Measurements from ENCODE around the gene PSENEN. TPM values are rescaled to one million over a fixed set of nuclear protein-coding genes. Genes with fewer than 3 reads are reported as not detected.
"Not testable (repeated sequence)": the region's sequence is repeated elsewhere in the genome, so short reads cannot be mapped to it uniquely, and the experiment has no call there.

Gene PSENEN
- polyA plus RNA-seq, 5 donors: 45.5 to 72.8 (median 52.3) TPM

- DNase-seq: no peak
Measured at GRCh38 chr19:35786299-35787160, 41.1 kb downstream of the PSENEN start.

GRCh38 chr19:35787227-35787799 lies 41.9 kb downstream of the PSENEN start:
- DNase-seq: no peak

GRCh38 chr19:35788205-35788960 lies 42.9 kb downstream of the PSENEN start:
- DNase-seq: no peak

GRCh38 chr19:35789195-35789977 lies 43.9 kb downstream of the PSENEN start:
- no peak for DNase-seq

GRCh38 chr19:35789978-35790944 lies 44.8 kb downstream of the PSENEN start:
- no peak for DNase-seq

- no peak for DNase-seq
Measured at GRCh38 chr19:35790981-35791813, 45.7 kb downstream of the PSENEN start.

- DNase-seq: no peak
Measured at GRCh38 chr19:35791814-35792279, 46.4 kb downstream of the PSENEN start.

- DNase-seq: no peak
Measured at GRCh38 chr19:35792312-35792711, 46.9 kb downstream of the PSENEN start.

- DNase-seq: no peak
Measured at GRCh38 chr19:35792888-35793287, 47.4 kb downstream of the PSENEN start.

- DNase-seq: no peak
Measured at GRCh38 chr19:35793381-35794165, 48.1 kb downstream of the PSENEN start.

- not testable (repeated sequence) for DNase-seq
Measured at GRCh38 chr19:35795564-35795963, 50.1 kb downstream of the PSENEN start.

Other genes starting within 250 kb of the PSENEN start
- 100 to 1,000 TPM in 4 of 5 donors, 10 to 100 TPM in 1; 91.2 to 146 (median 119) TPM for gene DMKN, start 232.0 kb upstream of the PSENEN start, polyA plus RNA-seq (ENCODE audit: insufficient read depth in 1 of 5, insufficient read length in 5 of 5, low replicate concordance in 1 of 5)
- not detected for gene SBSN, start 217.3 kb upstream of the PSENEN start, polyA plus RNA-seq (ENCODE audit: insufficient read depth in 1 of 5, insufficient read length in 5 of 5, low replicate concordance in 1 of 5)
- not detected for gene GAPDHS, start 212.2 kb upstream of the PSENEN start, polyA plus RNA-seq (ENCODE audit: insufficient read depth in 1 of 5, insufficient read length in 5 of 5, low replicate concordance in 1 of 5)
- gene TMEM147, start 200.0 kb upstream of the PSENEN start, polyA plus RNA-seq (ENCODE audit: insufficient read depth in 1 of 5, insufficient read length in 5 of 5, low replicate concordance in 1 of 5): 10 to 100 TPM; 48.9 to 78.4 (median 58.9) TPM
- not detected for gene ATP4A, start 182.0 kb upstream of the PSENEN start, polyA plus RNA-seq (ENCODE audit: insufficient read depth in 1 of 5, insufficient read length in 5 of 5, low replicate concordance in 1 of 5)
- not detected for gene PMIS2, start 159.5 kb upstream of the PSENEN start, polyA plus RNA-seq (ENCODE audit: insufficient read depth in 1 of 5, insufficient read length in 5 of 5, low replicate concordance in 1 of 5)
- gene HAUS5, start 132.9 kb upstream of the PSENEN start, polyA plus RNA-seq (ENCODE audit: insufficient read depth in 1 of 5, insufficient read length in 5 of 5, low replicate concordance in 1 of 5): 10 to 100 TPM; 25.0 to 31.9 (median 28.0) TPM
- 10 to 100 TPM; 43.0 to 84.8 (median 53.7) TPM for gene RBM42, start 116.6 kb upstream of the PSENEN start, polyA plus RNA-seq (ENCODE audit: insufficient read depth in 1 of 5, insufficient read length in 5 of 5, low replicate concordance in 1 of 5)
- gene ETV2, start 103.9 kb upstream of the PSENEN start, polyA plus RNA-seq (ENCODE audit: insufficient read depth in 1 of 5, insufficient read length in 5 of 5, low replicate concordance in 1 of 5): 1 to 10 TPM; 1.5 to 4.6 (median 2.0) TPM
- gene COX6B1, start 97.3 kb upstream of the PSENEN start, polyA plus RNA-seq (ENCODE audit: insufficient read depth in 1 of 5, insufficient read length in 5 of 5, low replicate concordance in 1 of 5): 100 to 1,000 TPM; 214 to 280 (median 243) TPM
- gene UPK1A, start 79.1 kb upstream of the PSENEN start, polyA plus RNA-seq (ENCODE audit: insufficient read depth in 1 of 5, insufficient read length in 5 of 5, low replicate concordance in 1 of 5): under 1 TPM in 4 of 5 donors, not detected in 1; 0.18 to 0.40 (median 0.21) TPM
- gene ZBTB32, start 41.1 kb upstream of the PSENEN start, polyA plus RNA-seq (ENCODE audit: insufficient read depth in 1 of 5, insufficient read length in 5 of 5, low replicate concordance in 1 of 5): under 1 TPM; 0.29 to 0.85 (median 0.57) TPM
- gene KMT2B, start 27.6 kb upstream of the PSENEN start, polyA plus RNA-seq (ENCODE audit: insufficient read depth in 1 of 5, insufficient read length in 5 of 5, low replicate concordance in 1 of 5): 10 to 100 TPM; 21.3 to 40.3 (median 28.0) TPM
- gene IGFLR1, start 3.2 kb upstream of the PSENEN start, polyA plus RNA-seq (ENCODE audit: insufficient read depth in 1 of 5, insufficient read length in 5 of 5, low replicate concordance in 1 of 5): 1 to 10 TPM; 3.1 to 7.1 (median 4.1) TPM
- gene U2AF1L4, start 233 bp upstream of the PSENEN start, polyA plus RNA-seq (ENCODE audit: insufficient read depth in 1 of 5, insufficient read length in 5 of 5, low replicate concordance in 1 of 5): 10 to 100 TPM; 15.1 to 21.7 (median 16.6) TPM
- gene LIN37, start 2.9 kb downstream of the PSENEN start, polyA plus RNA-seq (ENCODE audit: insufficient read depth in 1 of 5, insufficient read length in 5 of 5, low replicate concordance in 1 of 5): 10 to 100 TPM in 2 of 5 donors, 1 to 10 TPM in 3; 8.2 to 14.4 (median 9.6) TPM
- gene HSPB6, start 11.4 kb downstream of the PSENEN start, polyA plus RNA-seq (ENCODE audit: insufficient read depth in 1 of 5, insufficient read length in 5 of 5, low replicate concordance in 1 of 5): 100 to 1,000 TPM in 1 of 5 donors, 10 to 100 TPM in 4; 47.3 to 158 (median 71.5) TPM
- gene PROSER3, start 12.5 kb downstream of the PSENEN start, polyA plus RNA-seq (ENCODE audit: insufficient read depth in 1 of 5, insufficient read length in 5 of 5, low replicate concordance in 1 of 5): 10 to 100 TPM; 15.9 to 21.4 (median 20.2) TPM
- gene ARHGAP33, start 29.9 kb downstream of the PSENEN start, polyA plus RNA-seq (ENCODE audit: insufficient read depth in 1 of 5, insufficient read length in 5 of 5, low replicate concordance in 1 of 5): 10 to 100 TPM; 21.8 to 40.7 (median 27.3) TPM
- 1 to 10 TPM in 1 of 5 donors, under 1 TPM in 1, not detected in 3; 0.21 to 1.0 TPM for gene PRODH2, start 67.2 kb downstream of the PSENEN start, polyA plus RNA-seq (ENCODE audit: insufficient read depth in 1 of 5, insufficient read length in 5 of 5, low replicate concordance in 1 of 5)
- gene NPHS1, start 106.9 kb downstream of the PSENEN start, polyA plus RNA-seq (ENCODE audit: insufficient read depth in 1 of 5, insufficient read length in 5 of 5, low replicate concordance in 1 of 5): 1 to 10 TPM in 1 of 5 donors, under 1 TPM in 4; 0.29 to 1.5 (median 0.50) TPM
- gene KIRREL2, start 111.3 kb downstream of the PSENEN start, polyA plus RNA-seq (ENCODE audit: insufficient read depth in 1 of 5, insufficient read length in 5 of 5, low replicate concordance in 1 of 5): 1 to 10 TPM; 1.1 to 4.3 (median 1.8) TPM
- gene APLP1, start 122.9 kb downstream of the PSENEN start, polyA plus RNA-seq (ENCODE audit: insufficient read depth in 1 of 5, insufficient read length in 5 of 5, low replicate concordance in 1 of 5): 10 to 100 TPM in 1 of 5 donors, 1 to 10 TPM in 4; 8.2 to 13.8 (median 9.0) TPM
- 1 to 10 TPM; 3.7 to 7.0 (median 5.7) TPM for gene NFKBID, start 154.9 kb downstream of the PSENEN start, polyA plus RNA-seq (ENCODE audit: insufficient read depth in 1 of 5, insufficient read length in 5 of 5, low replicate concordance in 1 of 5)
- 1 to 10 TPM; 5.0 to 7.9 (median 6.0) TPM for gene HCST, start 156.9 kb downstream of the PSENEN start, polyA plus RNA-seq (ENCODE audit: insufficient read depth in 1 of 5, insufficient read length in 5 of 5, low replicate concordance in 1 of 5)
- gene TYROBP, start 162.6 kb downstream of the PSENEN start, polyA plus RNA-seq (ENCODE audit: insufficient read depth in 1 of 5, insufficient read length in 5 of 5, low replicate concordance in 1 of 5): 10 to 100 TPM; 12.1 to 20.4 (median 14.7) TPM
- 10 to 100 TPM in 2 of 5 donors, 1 to 10 TPM in 3; 6.5 to 18.2 (median 7.7) TPM for gene LRFN3, start 190.7 kb downstream of the PSENEN start, polyA plus RNA-seq (ENCODE audit: insufficient read depth in 1 of 5, insufficient read length in 5 of 5, low replicate concordance in 1 of 5)
- 10 to 100 TPM in 4 of 5 donors, 1 to 10 TPM in 1; 9.1 to 15.0 (median 11.7) TPM for gene SDHAF1, start 249.5 kb downstream of the PSENEN start, polyA plus RNA-seq (ENCODE audit: insufficient read depth in 1 of 5, insufficient read length in 5 of 5, low replicate concordance in 1 of 5)